HL-60 (cell line): Measurements from ENCODE around the gene ROR1.

Experiments
- DNase-seq, 2 experiments: peaks; one replicate each; pipeline ENCODE4 v3.0.0-alpha.2; 2010 to 2020; ENCODE audit warnings: low read depth in 1 of 2, low spot score in 1 of 2
- H3K27ac ChIP-seq: fragments of 250-450 bp; sonication (Bioruptor Pico); replicated peaks from 2 replicates; pipeline ENCODE4 v1.5.1; 2020; ENCODE audit warnings: mild to moderate bottlenecking, moderate library complexity
- H3K27me3 ChIP-seq: fragments of 250-450 bp; sonication (Bioruptor Pico); 2 replicates; pipeline ENCODE4 v1.5.1; 2021; ENCODE audit warnings: mild to moderate bottlenecking, moderate library complexity; ENCODE audit not compliant: insufficient read depth, poor library complexity, severe bottlenecking
- H3K4me3 ChIP-seq: replicated peaks from 2 replicates; pipeline ENCODE4 v1.5.1; 2011; ENCODE audit warnings: mild to moderate bottlenecking, control low read depth, low read length; ENCODE audit not compliant: insufficient read depth
- GABPA ChIP-seq: IDR thresholded peaks from 2 replicates; pipeline ENCODE4 v1.6.1; 2012; ENCODE audit warnings: low read depth
- POLR2AphosphoS5 ChIP-seq: IDR thresholded peaks from 2 replicates; pipeline ENCODE4 v1.6.1; 2012; ENCODE audit warnings: low read depth
- REST ChIP-seq: IDR thresholded peaks from 2 replicates; pipeline ENCODE4 v1.6.1; 2012; ENCODE audit warnings: low read depth; ENCODE audit not compliant: insufficient replicate concordance
- SPI1 ChIP-seq: IDR thresholded peaks from 2 replicates; pipeline ENCODE4 v1.6.1; 2012; ENCODE audit warnings: low read depth, mild to moderate bottlenecking, borderline replicate concordance
- TF ChIP-seq, protein P1 (sequence below): IDR thresholded peaks from one replicate; pipeline ENCODE4 v1.5.1; 2011; ENCODE audit warnings: low read length, control low read depth, inconsistent platforms; ENCODE audit not compliant: insufficient read depth

The ROR1 gene

GRCh38 chr1:64229307-64229706 is 455.5 kb downstream of the ROR1 start:
- Histone ChIP-seq H3K4me3 (no peak overlapping the region), H3K27ac (no peak overlapping the region), H3K27me3 (no peaks in the 10 kb centered on the region)
- TF ChIP-seq SPI1 (no peak), POLR2AphosphoS5 (no peak), GABPA (no peak), REST (no peak)
- TF ChIP-seq, protein P1, sequence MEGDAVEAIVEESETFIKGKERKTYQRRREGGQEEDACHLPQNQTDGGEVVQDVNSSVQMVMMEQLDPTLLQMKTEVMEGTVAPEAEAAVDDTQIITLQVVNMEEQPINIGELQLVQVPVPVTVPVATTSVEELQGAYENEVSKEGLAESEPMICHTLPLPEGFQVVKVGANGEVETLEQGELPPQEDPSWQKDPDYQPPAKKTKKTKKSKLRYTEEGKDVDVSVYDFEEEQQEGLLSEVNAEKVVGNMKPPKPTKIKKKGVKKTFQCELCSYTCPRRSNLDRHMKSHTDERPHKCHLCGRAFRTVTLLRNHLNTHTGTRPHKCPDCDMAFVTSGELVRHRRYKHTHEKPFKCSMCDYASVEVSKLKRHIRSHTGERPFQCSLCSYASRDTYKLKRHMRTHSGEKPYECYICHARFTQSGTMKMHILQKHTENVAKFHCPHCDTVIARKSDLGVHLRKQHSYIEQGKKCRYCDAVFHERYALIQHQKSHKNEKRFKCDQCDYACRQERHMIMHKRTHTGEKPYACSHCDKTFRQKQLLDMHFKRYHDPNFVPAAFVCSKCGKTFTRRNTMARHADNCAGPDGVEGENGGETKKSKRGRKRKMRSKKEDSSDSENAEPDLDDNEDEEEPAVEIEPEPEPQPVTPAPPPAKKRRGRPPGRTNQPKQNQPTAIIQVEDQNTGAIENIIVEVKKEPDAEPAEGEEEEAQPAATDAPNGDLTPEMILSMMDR, result no peak
- DNase-seq, result no peak
